ENCODE results near the gene FTHL17. TPM values are rescaled to one million over a fixed set of nuclear protein-coding genes. Genes with fewer than 3 reads are reported as not detected.

The FTHL17 gene
- total RNA-seq, 1 donor from 2014 or later: not detected

- Histone ChIP-seq H4K20me1 (ENCODE audit: insufficient read depth, low read length) (no peaks in the 10 kb centered on the region), H3K36me3 (ENCODE audit: insufficient read depth, low read length) (no peaks in the 10 kb centered on the region), H3K9ac (ENCODE audit: low read length) (no peak overlapping the region), H3K4me1 (ENCODE audit: insufficient read depth, low read length) (no peaks in the 10 kb centered on the region), H3K4me3 (ENCODE audit: insufficient read depth, low read depth, low read length) (no peak overlapping the region), H3K27me3 (ENCODE audit: insufficient read depth, low read length) (no peaks in the 10 kb centered on the region), H3K27ac (ENCODE audit: low read depth, low read length) (no peak overlapping the region), H2AFZ (ENCODE audit: low read depth, low read length) (no peak overlapping the region), H3K4me2 (ENCODE audit: low read length) (no peak overlapping the region), H3K9me3 (ENCODE audit: insufficient read depth, low read depth, low read length) (no peaks in the 10 kb centered on the region), H3K79me2 (ENCODE audit: insufficient read depth, low read length) (no peaks in the 10 kb centered on the region)
- no peaks in the 10 kb centered on the region for H3K4me1 Mint-ChIP-seq (ENCODE audit: low read depth, unreplicated experiment)
- DNase-seq (ENCODE audit: low read depth): no peak
- FAIRE-seq: no peak
- H3K36me3 Mint-ChIP-seq (ENCODE audit: low read depth, unreplicated experiment): no peaks in the 10 kb centered on the region
- no peaks in the 10 kb centered on the region for H3K9me3 Mint-ChIP-seq (ENCODE audit: unreplicated experiment)
- no peak overlapping the region for H3K4me3 Mint-ChIP-seq (ENCODE audit: unreplicated experiment)
- H3K27me3 Mint-ChIP-seq (ENCODE audit: low read depth, unreplicated experiment): no peaks in the 10 kb centered on the region
- TF ChIP-seq CTCF (IDR thresholded peaks at IDR 0.05; ENCODE audit: insufficient read depth, low read depth, low read length) (no peak), EZH2 (IDR thresholded peaks at IDR 0.05; ENCODE audit: insufficient read depth, low read length) (no peak)
- no peak overlapping the region for H3K27ac Mint-ChIP-seq (ENCODE audit: unreplicated experiment)
Measured at GRCh38 chrX:31057291-31057690, 14.6 kb downstream of the FTHL17 start.

GRCh38 chrX:31053621-31054020 is 18.2 kb downstream of the FTHL17 start:
- H3K4me2 ChIP-seq (ENCODE audit: low read length): no peak overlapping the region
- FAIRE-seq (peak; percentile 83), DNase-seq (ENCODE audit: low read depth) (no peak)
- no peak overlapping the region for H3K27ac Mint-ChIP-seq (ENCODE audit: unreplicated experiment)
- no peaks in the 10 kb centered on the region for H3K79me2 ChIP-seq (ENCODE audit: insufficient read depth, low read length)
- H3K4me3 Mint-ChIP-seq (ENCODE audit: unreplicated experiment): no peak overlapping the region
- H3K4me3 ChIP-seq (ENCODE audit: insufficient read depth, low read depth, low read length): no peak overlapping the region
- no peak overlapping the region for H2AFZ ChIP-seq (ENCODE audit: low read depth, low read length)
- H4K20me1 ChIP-seq (ENCODE audit: insufficient read depth, low read length): no peaks in the 10 kb centered on the region
- no peaks in the 10 kb centered on the region for H3K9me3 Mint-ChIP-seq (ENCODE audit: unreplicated experiment)
- no peak overlapping the region for H3K27ac ChIP-seq (ENCODE audit: low read depth, low read length)
- no peaks in the 10 kb centered on the region for H3K4me1 Mint-ChIP-seq (ENCODE audit: low read depth, unreplicated experiment)
- TF ChIP-seq CTCF (IDR thresholded peaks at IDR 0.05; ENCODE audit: insufficient read depth, low read depth, low read length) (no peak), EZH2 (IDR thresholded peaks at IDR 0.05; ENCODE audit: insufficient read depth, low read length) (no peak)
- H3K4me1 ChIP-seq (ENCODE audit: insufficient read depth, low read length): no peaks in the 10 kb centered on the region
- no peaks in the 10 kb centered on the region for H3K36me3 Mint-ChIP-seq (ENCODE audit: low read depth, unreplicated experiment)
- H3K27me3 Mint-ChIP-seq (ENCODE audit: low read depth, unreplicated experiment): no peaks in the 10 kb centered on the region
- H3K27me3 ChIP-seq (ENCODE audit: insufficient read depth, low read length): no peaks in the 10 kb centered on the region
- no peak overlapping the region for H3K9ac ChIP-seq (ENCODE audit: low read length)
- H3K9me3 ChIP-seq (ENCODE audit: insufficient read depth, low read depth, low read length): no peaks in the 10 kb centered on the region
- no peaks in the 10 kb centered on the region for H3K36me3 ChIP-seq (ENCODE audit: insufficient read depth, low read length)

DNA sequence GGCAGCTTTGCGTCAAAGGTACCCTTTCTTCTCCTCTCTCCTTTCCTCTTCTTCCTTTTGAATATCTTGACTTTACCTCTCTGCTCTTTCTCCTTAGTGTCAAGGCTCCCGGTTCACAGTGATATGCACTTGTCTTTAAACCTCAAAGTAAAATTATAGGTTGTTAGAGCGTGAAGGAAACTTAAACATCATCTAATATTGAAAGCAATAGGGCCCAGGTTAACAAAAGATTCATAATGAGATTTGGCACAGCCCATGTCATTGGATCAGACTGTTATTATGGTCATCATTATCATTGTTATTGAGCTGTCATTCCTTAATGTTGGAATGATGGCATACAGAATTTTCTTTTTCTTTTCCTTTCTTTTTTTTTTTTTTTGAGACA is 32.5 kb downstream of the FTHL17 start:
- Mint-ChIP-seq H3K27ac (ENCODE audit: unreplicated experiment) (no peak overlapping the region), H3K27me3 (ENCODE audit: low read depth, unreplicated experiment) (no peaks in the 10 kb centered on the region), H3K4me3 (ENCODE audit: unreplicated experiment) (no peak overlapping the region), H3K36me3 (ENCODE audit: low read depth, unreplicated experiment) (no peaks in the 10 kb centered on the region), H3K4me1 (ENCODE audit: low read depth, unreplicated experiment) (peaks cover 2% of the 10 kb centered on the region), H3K9me3 (ENCODE audit: unreplicated experiment) (no peaks in the 10 kb centered on the region)
- Histone ChIP-seq H3K9me3 (ENCODE audit: insufficient read depth, low read depth, low read length) (no peaks in the 10 kb centered on the region), H3K9ac (ENCODE audit: low read length) (no peak overlapping the region), H4K20me1 (ENCODE audit: insufficient read depth, low read length) (no peaks in the 10 kb centered on the region), H3K27me3 (ENCODE audit: insufficient read depth, low read length) (no peaks in the 10 kb centered on the region), H3K4me2 (ENCODE audit: low read length) (no peak overlapping the region), H3K27ac (ENCODE audit: low read depth, low read length) (no peak overlapping the region), H3K79me2 (ENCODE audit: insufficient read depth, low read length) (no peaks in the 10 kb centered on the region), H3K36me3 (ENCODE audit: insufficient read depth, low read length) (no peaks in the 10 kb centered on the region), H3K4me3 (ENCODE audit: insufficient read depth, low read depth, low read length) (no peak overlapping the region), H3K4me1 (ENCODE audit: insufficient read depth, low read length) (no peaks in the 10 kb centered on the region), H2AFZ (ENCODE audit: low read depth, low read length) (no peak overlapping the region)
- FAIRE-seq (no peak), DNase-seq (ENCODE audit: low read depth) (no peak)
- no peak for TF ChIP-seq CTCF (IDR thresholded peaks at IDR 0.05; ENCODE audit: insufficient read depth, low read depth, low read length)
- TF ChIP-seq EZH2 (IDR thresholded peaks at IDR 0.05; ENCODE audit: insufficient read depth, low read length): no peak
